ENCODE results near the gene RASSF7. TPM values are rescaled to one million over a fixed set of nuclear protein-coding genes. Genes with fewer than 3 reads are reported as not detected.

Gene RASSF7
- total and polyA plus RNA-seq, 2 of the 8 experiments (the other 6 are each of a cell fraction or from before 2014, with no cell fraction given), result 22.3 to 43.9 TPM

DNA sequence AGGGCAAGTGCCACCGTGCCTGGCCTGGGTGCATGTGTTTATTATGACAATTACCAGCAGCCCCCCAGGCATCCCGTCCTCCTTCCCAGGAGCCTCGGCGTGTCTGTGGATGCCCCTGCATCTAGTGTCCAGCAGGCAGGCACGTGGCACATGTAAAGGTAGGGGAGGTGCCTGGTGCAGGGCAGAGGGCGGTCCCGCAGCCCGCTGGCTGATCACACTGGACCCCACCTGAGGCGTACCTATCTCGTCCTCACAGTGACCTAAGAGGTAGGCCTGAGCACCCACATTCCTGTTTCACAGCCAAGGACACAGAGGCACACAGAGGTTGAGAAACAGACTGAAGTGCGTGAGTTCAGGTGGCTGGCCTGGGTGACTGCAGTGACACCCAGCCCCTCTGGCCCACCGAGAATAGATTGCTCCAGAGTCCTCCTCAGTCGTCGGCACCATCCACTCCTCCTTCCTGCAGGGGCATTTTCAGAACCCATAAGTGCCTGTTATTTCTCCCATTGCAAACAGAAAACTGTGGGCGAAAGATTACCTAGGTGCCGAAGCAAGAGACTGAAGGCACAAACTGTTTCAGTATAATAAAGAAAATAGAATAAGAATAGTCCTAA is 12.5 kb downstream of the RASSF7 start:
- Histone ChIP-seq H2BK15ac (ENCODE audit: low read length) (peak overlapping the region; percentile 89), H2BK20ac (ENCODE audit: low read length) (peak overlapping the region; percentile 80; the same call in 1 of the 2 replicates), H3K18ac (ENCODE audit: extremely low read depth, low read length) (no peak overlapping the region), H3K36me3 (ENCODE audit: control insufficient read depth in 2 of 4, insufficient read depth in 4 of 4, low read length in 3 of 4) (no peaks in the 10 kb centered on the region), H3K4me1 (replicated peaks in 1 of 4; ENCODE audit: control insufficient read depth in 3 of 4, insufficient read depth in 4 of 4, low read length in 3 of 4) (peaks cover 6 to 26% (median 16%) of the 10 kb centered on the region in 4 experiments), H3K27me3 (replicated peaks in 1 of 4; ENCODE audit: control insufficient read depth in 3 of 4, extremely low read depth in 1 of 4, insufficient read depth in 3 of 4, low read length in 3 of 4) (peaks cover 8 to 17% (median 14%) of the 10 kb centered on the region in 4 experiments), H4K20me1 (replicated peaks in 1 of 2; ENCODE audit: control insufficient read depth in 1 of 2, insufficient read depth in 2 of 2, low read length in 2 of 2) (peaks cover 13 to 21% of the 10 kb centered on the region in 2 experiments), H3K4ac (replicated peaks; ENCODE audit: insufficient read length, low read depth, low read length) (peak overlapping the region; percentile 91), H2AFZ (ENCODE audit: low read length) (no peak overlapping the region), H3K79me2 (ENCODE audit: control insufficient read depth in 1 of 2, insufficient read depth in 2 of 2, low read length in 2 of 2) (peaks cover 15 to 16% of the 10 kb centered on the region in 2 experiments), H4K5ac (ENCODE audit: insufficient read length, low read depth, low read length) (no peak overlapping the region), H2AK5ac (ENCODE audit: low read depth, low read length) (peak overlapping the region; percentile 4; the same call in 1 of the 2 replicates), H3K4me3 (ENCODE audit: extremely low read depth in 1 of 4, insufficient read depth in 2 of 4, low read depth in 3 of 4, low read length in 4 of 4) (no peak overlapping the region), H4K8ac (ENCODE audit: extremely low read depth, insufficient read depth, low read length) (no peak overlapping the region), H3K79me1 (ENCODE audit: low read depth, low read length) (peaks cover 7% of the 10 kb centered on the region), H3K9ac (replicated peaks in 1 of 4; ENCODE audit: extremely low read depth in 1 of 4, low read depth in 3 of 4, low read length in 3 of 4) (no peak overlapping the region), H2BK120ac (replicated peaks; ENCODE audit: low read depth, low read length) (no peak overlapping the region), H2BK12ac (ENCODE audit: low read depth, low read length) (no peak overlapping the region), H2BK5ac (ENCODE audit: low read depth, low read length) (no peak overlapping the region), H3K4me2 (ENCODE audit: insufficient read depth in 1 of 2, low read depth in 2 of 2, low read length in 2 of 2) (no peak overlapping the region), H3K14ac (ENCODE audit: insufficient read length) (no peak overlapping the region), H3K56ac (replicated peaks; ENCODE audit: insufficient read length, low read depth, low read length) (no peak overlapping the region), H4K91ac (replicated peaks; ENCODE audit: insufficient read length, low read length) (peak overlapping the region; percentile 84), H3K23ac (ENCODE audit: insufficient read length) (no peak overlapping the region), H3K9me3 (ENCODE audit: insufficient read depth in 2 of 2, low read depth in 1 of 2, low read length in 1 of 2) (no peaks in the 10 kb centered on the region), H3K27ac (ENCODE audit: low read depth, low read length) (no peak overlapping the region), H3K23me2 (ENCODE audit: low read depth, low read length) (peaks cover 15% of the 10 kb centered on the region)
- CTCF ChIA-PET (ENCODE audit: partially characterized antibody), result interaction anchor here (1.0 to 1.9 kb wide), 3 partner anchors 9 to 120 kb away, joined by 3 to 6 read pairs (median 3); no protein-coding TSS in a partner anchor
- POLR2A ChIA-PET (ENCODE audit: partially characterized antibody), result interaction anchor here (0.8 kb wide), 1 partner anchor 11 kb away, joined by 3 read pairs; no protein-coding TSS in a partner anchor
- TF ChIP-seq, protein P1, sequence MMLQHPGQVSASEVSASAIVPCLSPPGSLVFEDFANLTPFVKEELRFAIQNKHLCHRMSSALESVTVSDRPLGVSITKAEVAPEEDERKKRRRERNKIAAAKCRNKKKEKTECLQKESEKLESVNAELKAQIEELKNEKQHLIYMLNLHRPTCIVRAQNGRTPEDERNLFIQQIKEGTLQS (IDR thresholded peaks at IDR 0.05; ENCODE audit: insufficient read depth, low read depth, low read length), result no peak
- TF ChIP-seq CBX5 (IDR thresholded peaks at IDR 0.05; ENCODE audit: low read depth, low read length), result no peak
- TF ChIP-seq KDM1A (IDR thresholded peaks at IDR 0.05; ENCODE audit: borderline replicate concordance, low read length), result no peak
- TF ChIP-seq, protein P2, sequence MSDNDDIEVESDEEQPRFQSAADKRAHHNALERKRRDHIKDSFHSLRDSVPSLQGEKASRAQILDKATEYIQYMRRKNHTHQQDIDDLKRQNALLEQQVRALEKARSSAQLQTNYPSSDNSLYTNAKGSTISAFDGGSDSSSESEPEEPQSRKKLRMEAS (IDR thresholded peaks at IDR 0.05), result no peak
- 93% methylated on average over 16 of the region's 16 CpGs; no CpG with 5 or more reads in 1 of the 2 experiments for WGBS, 2 experiments (ENCODE audit: extremely low coverage in 1 of 2, insufficient coverage in 1 of 2, insufficient read length in 1 of 2, insufficient replicate concordance in 2 of 2, low coverage in 1 of 2, low lambda C conversion rate in 2 of 2, missing lambda C conversion rate in 1 of 2)
- FAIRE-seq, result no peak
- DNase-seq (ENCODE audit: low read depth in 1 of 2, low spot score in 2 of 2), result no peak
